OCI-LY3 (cell line): Measurements from ENCODE around the gene CD79A.

Experiments used
- H2AFZ ChIP-seq: fragments of 200-600, 300-600 bp; shearing (Covaris generic); 2 replicates; pipeline ENCODE4 v1.6.0; 2014; ENCODE audit warnings: antibody characterized with exemption, low read depth, low read length
- H3K27ac ChIP-seq: fragments of 200-600, 300-600 bp; sonication (generic); 2 replicates; pipeline ENCODE4 v1.5.1; 2014; ENCODE audit warnings: mild to moderate bottlenecking, low read length, moderate library complexity, mixed read lengths
- H3K27me3 ChIP-seq: fragments of 200-600, 300-600 bp; sonication (generic); 2 replicates; pipeline ENCODE4 v1.6.1; 2014; ENCODE audit warnings: low read depth, low read length, mixed read lengths
- H3K36me3 ChIP-seq: fragments of 200-600, 300-600 bp; sonication (generic); replicated peaks from 2 replicates; pipeline ENCODE3; 2014; ENCODE audit warnings: low read depth, low read length, mixed read lengths
- H3K4me1 ChIP-seq: fragments of 300-600, 200-600 bp; sonication (generic); 2 replicates; pipeline ENCODE4 v1.6.1; 2014; ENCODE audit warnings: low read length, mixed read lengths
- H3K4me2 ChIP-seq: fragments of 200-600, 300-600 bp; sonication (generic); 2 replicates; pipeline ENCODE4 v1.6.1; 2014; ENCODE audit warnings: low read length, mixed read lengths
- H3K4me3 ChIP-seq: fragments of 300-600, 200-600 bp; sonication (generic); 2 replicates; pipeline ENCODE4 v1.5.1; 2014; ENCODE audit warnings: antibody characterized with exemption, mild to moderate bottlenecking, low read length, moderate library complexity
- H3K79me2 ChIP-seq: fragments of 300-600, 200-600 bp; shearing (Covaris generic); 2 replicates; pipeline ENCODE4 v1.6.1; 2014; ENCODE audit warnings: mild to moderate bottlenecking, low read length, mixed read lengths
- H3K9ac ChIP-seq: fragments of 300-600, 200-600 bp; shearing (Covaris generic); 2 replicates; pipeline ENCODE4 v1.6.0; 2014; ENCODE audit warnings: mild to moderate bottlenecking, low read length, moderate library complexity
- H3K9me3 ChIP-seq: fragments of 200-600, 300-600 bp; shearing (Covaris generic); 2 replicates; pipeline ENCODE4 v1.6.1; 2014; ENCODE audit warnings: low read length, mixed read lengths; ENCODE audit not compliant: insufficient read depth
- H4K20me1 ChIP-seq: fragments of 200-600, 300-600 bp; sonication (generic); 2 replicates; pipeline ENCODE4 v1.6.1; 2016; ENCODE audit warnings: low read length, mixed read lengths; ENCODE audit not compliant: insufficient read depth
- CTCF ChIP-seq: fragments of 200-600, 300-600 bp; sonication (generic); IDR thresholded peaks from 2 replicates; pipeline ENCODE4 v1.5.1; 2014; ENCODE audit warnings: antibody characterized with exemption, low read length, low read depth
- EZH2phosphoT487 ChIP-seq: fragments of 200-600 bp; shearing (Covaris generic); IDR thresholded peaks from 2 replicates; pipeline ENCODE4 v1.6.1; 2018; ENCODE audit warnings: antibody characterized with exemption, mixed run types, low read depth

Gene CD79A

GRCh38 chr19:41928754-41929535 is 51.9 kb downstream of the CD79A start:
- Histone ChIP-seq H3K4me1 (peaks cover 60% of the 10 kb centered on the region), H2AFZ (peak overlapping the region; percentile 75), H3K9ac (peak overlapping the region; percentile 76), H3K36me3 (no peaks in the 10 kb centered on the region), H3K9me3 (no peaks in the 10 kb centered on the region), H3K79me2 (no peaks in the 10 kb centered on the region), H3K4me2 (peak overlapping the region; percentile 96), H3K27ac (no peak overlapping the region), H3K27me3 (peaks cover 46% of the 10 kb centered on the region), H4K20me1 (no peaks in the 10 kb centered on the region), H3K4me3 (peak overlapping the region; percentile 80)
- TF ChIP-seq EZH2phosphoT487, result no peak
- no peak for TF ChIP-seq CTCF

GRCh38 chr19:41929536-41930071 is 52.5 kb downstream of the CD79A start:
- no peak overlapping the region for H2AFZ ChIP-seq
- H3K4me2 ChIP-seq, result peak overlapping the region; percentile 96
- peak overlapping the region; percentile 80 for H3K4me3 ChIP-seq
- H3K79me2 ChIP-seq, result no peaks in the 10 kb centered on the region
- H4K20me1 ChIP-seq, result no peaks in the 10 kb centered on the region
- H3K27me3 ChIP-seq, result peaks cover 40% of the 10 kb centered on the region
- no peak for TF ChIP-seq EZH2phosphoT487
- no peak for TF ChIP-seq CTCF
- peaks cover 63% of the 10 kb centered on the region for H3K4me1 ChIP-seq
- H3K36me3 ChIP-seq, result no peaks in the 10 kb centered on the region
- peak overlapping the region; percentile 76; the same call in 1 of the 2 replicates for H3K9ac ChIP-seq
- H3K9me3 ChIP-seq, result no peaks in the 10 kb centered on the region
- H3K27ac ChIP-seq, result no peak overlapping the region

- no peak overlapping the region for H3K9ac ChIP-seq
Measured at GRCh38 chr19:41930322-41930722, 53.2 kb downstream of the CD79A start.

More at GRCh38 chr19:41930322-41930722, 53.2 kb downstream of the CD79A start:
- Histone ChIP-seq H3K27me3 (peaks cover 37% of the 10 kb centered on the region), H3K27ac (no peak overlapping the region), H3K4me3 (peak overlapping the region; percentile 80), H3K4me1 (peaks cover 64% of the 10 kb centered on the region), H3K4me2 (peak overlapping the region; percentile 96), H2AFZ (no peak overlapping the region), H3K9me3 (no peaks in the 10 kb centered on the region), H3K79me2 (no peaks in the 10 kb centered on the region), H3K36me3 (no peaks in the 10 kb centered on the region), H4K20me1 (no peaks in the 10 kb centered on the region)
- TF ChIP-seq CTCF (no peak), EZH2phosphoT487 (no peak)
